Natural killer cell treated with Interleukin-12 subunit alpha and Interleukin-12 subunit beta and Interleukin-15 and Interleukin-18, amount 100 ng/mL, for 72 hours (primary cell): ENCODE results near the gene INSC. TPM values are rescaled to one million over a fixed set of nuclear protein-coding genes. Genes with fewer than 3 reads are reported as not detected.

Experiments used
- ATAC-seq, 2 donors: fragments of 150-1000 bp; cut with Tn5 transposase in 1 of 2; sonication (Bioruptor Pico), chemical (Tn5 transposase) in 1 of 2; 2 replicates each; pipeline ENCODE4 v1.10.0; 2021
- DNase-seq: peaks from one replicate; pipeline ENCODE4 v3.0.0; 2022; ENCODE audit warnings: low spot score
- H3K27ac Mint-ChIP-seq, 2 donors: 1 replicate in 1 of 2; 2 replicates in 1 of 2; pipeline ENCODE4 v1.8.0; 2022; ENCODE audit warnings: mixed read lengths in 2 of 2, mild to moderate bottlenecking in 1 of 2, moderate library complexity in 1 of 2
- H3K27me3 Mint-ChIP-seq, 2 donors: 1 replicate in 1 of 2; 2 replicates in 1 of 2; pipeline ENCODE4 v1.8.0; 2022; ENCODE audit warnings: mixed read lengths in 2 of 2
- H3K36me3 Mint-ChIP-seq: one replicate; pipeline ENCODE4 v1.8.0; 2022; ENCODE audit warnings: mixed read lengths
- H3K4me1 Mint-ChIP-seq, 2 donors: 1 replicate in 1 of 2; 2 replicates in 1 of 2; pipeline ENCODE4 v1.8.0; 2022; ENCODE audit warnings: low read depth in 2 of 2, mixed read lengths in 2 of 2, mild to moderate bottlenecking in 1 of 2
- H3K4me3 Mint-ChIP-seq: one replicate; pipeline ENCODE4 v1.8.0; 2022; ENCODE audit warnings: mixed read lengths
- H3K9me3 Mint-ChIP-seq: 2 replicates; pipeline ENCODE4 v1.8.0; 2022; ENCODE audit warnings: mixed read lengths
- total RNA-seq, 2 donors: library from RNA; stranded (reverse); gene quantifications; one replicate each; pipeline ENCODE4 v1.2.3, GENCODE V29; 2022

The INSC gene
- total RNA-seq, 2 donors from 2014 or later: 0.55 TPM; not detected in 1

GRCh38 chr11:15192005-15192556, 77.4 kb downstream of the INSC start:
- Mint-ChIP-seq H3K9me3 (no peaks in the 10 kb centered on the region), H3K27me3 (peaks cover 7 to 14% of the 10 kb centered on the region in 2 donors), H3K36me3 (no peaks in the 10 kb centered on the region), H3K27ac (no peak overlapping the region), H3K4me1 (no peaks in the 10 kb centered on the region), H3K4me3 (no peak overlapping the region)
- DNase-seq (no peak), ATAC-seq (no peak)

GRCh38 chr11:15194671-15195415, 80.1 kb downstream of the INSC start:
- Mint-ChIP-seq H3K27me3 (peaks cover 9 to 13% of the 10 kb centered on the region in 2 donors), H3K9me3 (no peaks in the 10 kb centered on the region), H3K4me1 (no peaks in the 10 kb centered on the region), H3K36me3 (no peaks in the 10 kb centered on the region), H3K4me3 (no peak overlapping the region), H3K27ac (no peak overlapping the region)
- ATAC-seq (no peak), DNase-seq (no peak)

- Mint-ChIP-seq H3K27me3 (peaks cover 7 to 9% of the 10 kb centered on the region in 2 donors), H3K36me3 (no peaks in the 10 kb centered on the region), H3K9me3 (no peaks in the 10 kb centered on the region), H3K4me1 (no peaks in the 10 kb centered on the region), H3K27ac (no peak overlapping the region), H3K4me3 (no peak overlapping the region)
- no peak for ATAC-seq
- no peak for DNase-seq
These were observed 80.9 kb downstream of the INSC start for GRCh38 chr11:15195454-15196200.

- ATAC-seq: no peak
These were observed 82.0 kb downstream of the INSC start for GRCh38 chr11:15196704-15197103.

GRCh38 chr11:15197696-15198095, 83.0 kb downstream of the INSC start:
- Mint-ChIP-seq H3K36me3 (no peaks in the 10 kb centered on the region), H3K4me1 (no peaks in the 10 kb centered on the region), H3K27me3 (peaks cover 9% of the 10 kb centered on the region in 2 donors), H3K4me3 (no peak overlapping the region), H3K27ac (no peak overlapping the region), H3K9me3 (no peaks in the 10 kb centered on the region)
- no peak for DNase-seq
- no peak for ATAC-seq

More at GRCh38 chr11:15196704-15197103, 82.0 kb downstream of the INSC start:
- H3K27me3 Mint-ChIP-seq: peaks cover 7 to 9% of the 10 kb centered on the region in 2 donors
- no peaks in the 10 kb centered on the region for H3K36me3 Mint-ChIP-seq
- H3K27ac Mint-ChIP-seq: no peak overlapping the region
- no peaks in the 10 kb centered on the region for H3K4me1 Mint-ChIP-seq
- no peaks in the 10 kb centered on the region for H3K9me3 Mint-ChIP-seq
- H3K4me3 Mint-ChIP-seq: no peak overlapping the region
- DNase-seq: no peak

GRCh38 chr11:15198284-15198683, 83.6 kb downstream of the INSC start:
- H3K4me1 Mint-ChIP-seq: no peaks in the 10 kb centered on the region
- peaks cover 9 to 10% of the 10 kb centered on the region in 2 donors for H3K27me3 Mint-ChIP-seq
- ATAC-seq: no peak

GRCh38 chr11:15199693-15200092, 85.0 kb downstream of the INSC start:
- no peaks in the 10 kb centered on the region for H3K4me1 Mint-ChIP-seq
- H3K9me3 Mint-ChIP-seq: no peaks in the 10 kb centered on the region
- ATAC-seq (no peak), DNase-seq (no peak)
- H3K36me3 Mint-ChIP-seq: no peaks in the 10 kb centered on the region
- H3K27ac Mint-ChIP-seq: no peak overlapping the region
- peaks cover 9 to 12% of the 10 kb centered on the region in 2 donors for H3K27me3 Mint-ChIP-seq
- no peak overlapping the region for H3K4me3 Mint-ChIP-seq

More at GRCh38 chr11:15198284-15198683, 83.6 kb downstream of the INSC start:
- no peaks in the 10 kb centered on the region for H3K9me3 Mint-ChIP-seq
- DNase-seq: no peak
- no peaks in the 10 kb centered on the region for H3K36me3 Mint-ChIP-seq
- H3K4me3 Mint-ChIP-seq: no peak overlapping the region
- no peak overlapping the region for H3K27ac Mint-ChIP-seq

GRCh38 chr11:15200696-15201095, 86.0 kb downstream of the INSC start:
- Mint-ChIP-seq H3K36me3 (no peaks in the 10 kb centered on the region), H3K27ac (no peak overlapping the region), H3K9me3 (no peaks in the 10 kb centered on the region), H3K4me3 (no peak overlapping the region), H3K27me3 (peaks cover 9 to 12% of the 10 kb centered on the region in 2 donors), H3K4me1 (no peaks in the 10 kb centered on the region)
- no peak for DNase-seq
- no peak for ATAC-seq

- Mint-ChIP-seq H3K27me3 (peaks cover 9 to 12% of the 10 kb centered on the region in 2 donors), H3K36me3 (no peaks in the 10 kb centered on the region), H3K27ac (no peak overlapping the region), H3K4me3 (no peak overlapping the region), H3K4me1 (no peaks in the 10 kb centered on the region), H3K9me3 (no peaks in the 10 kb centered on the region)
- no peak for ATAC-seq
- no peak for DNase-seq
These were observed 86.9 kb downstream of the INSC start for GRCh38 chr11:15201586-15201985.

- Mint-ChIP-seq H3K27ac (no peak overlapping the region), H3K9me3 (no peaks in the 10 kb centered on the region), H3K36me3 (no peaks in the 10 kb centered on the region), H3K27me3 (peaks cover 7 to 12% of the 10 kb centered on the region in 2 donors), H3K4me3 (no peak overlapping the region), H3K4me1 (no peaks in the 10 kb centered on the region)
- DNase-seq (no peak), ATAC-seq (no peak)
These were observed 87.9 kb downstream of the INSC start for GRCh38 chr11:15202626-15203025.

GRCh38 chr11:15204711-15205110, 90.0 kb downstream of the INSC start:
- no peak for DNase-seq
- H3K9me3 Mint-ChIP-seq: no peaks in the 10 kb centered on the region

GRCh38 chr11:15206791-15207190, 92.1 kb downstream of the INSC start:
- H3K36me3 Mint-ChIP-seq: no peaks in the 10 kb centered on the region
- H3K27me3 Mint-ChIP-seq: peaks cover 10 to 12% of the 10 kb centered on the region in 2 donors
- DNase-seq: no peak
- H3K27ac Mint-ChIP-seq: no peak overlapping the region
- H3K4me1 Mint-ChIP-seq: no peaks in the 10 kb centered on the region
- H3K9me3 Mint-ChIP-seq: no peaks in the 10 kb centered on the region
- no peak for ATAC-seq
- H3K4me3 Mint-ChIP-seq: no peak overlapping the region

More at GRCh38 chr11:15204711-15205110, 90.0 kb downstream of the INSC start:
- Mint-ChIP-seq H3K27ac (no peak overlapping the region), H3K4me3 (no peak overlapping the region), H3K27me3 (peaks cover 0 to 8% of the 10 kb centered on the region in 2 donors), H3K4me1 (no peaks in the 10 kb centered on the region), H3K36me3 (no peaks in the 10 kb centered on the region)
- no peak for ATAC-seq

GRCh38 chr11:15208378-15209222, 93.9 kb downstream of the INSC start:
- Mint-ChIP-seq H3K27ac (no peak overlapping the region), H3K27me3 (peaks cover 5 to 12% of the 10 kb centered on the region in 2 donors), H3K9me3 (no peaks in the 10 kb centered on the region), H3K4me1 (no peaks in the 10 kb centered on the region), H3K4me3 (no peak overlapping the region), H3K36me3 (no peaks in the 10 kb centered on the region)
- peak; percentile 65 for DNase-seq
- peak; percentile 73 to 80 for ATAC-seq
